ENCODE data around the gene SYNGR1.
"Not testable (repeated sequence)": the region's sequence is repeated elsewhere in the genome, so short reads cannot be mapped to it uniquely, and the experiment has no call there.

The SYNGR1 gene

DNA sequence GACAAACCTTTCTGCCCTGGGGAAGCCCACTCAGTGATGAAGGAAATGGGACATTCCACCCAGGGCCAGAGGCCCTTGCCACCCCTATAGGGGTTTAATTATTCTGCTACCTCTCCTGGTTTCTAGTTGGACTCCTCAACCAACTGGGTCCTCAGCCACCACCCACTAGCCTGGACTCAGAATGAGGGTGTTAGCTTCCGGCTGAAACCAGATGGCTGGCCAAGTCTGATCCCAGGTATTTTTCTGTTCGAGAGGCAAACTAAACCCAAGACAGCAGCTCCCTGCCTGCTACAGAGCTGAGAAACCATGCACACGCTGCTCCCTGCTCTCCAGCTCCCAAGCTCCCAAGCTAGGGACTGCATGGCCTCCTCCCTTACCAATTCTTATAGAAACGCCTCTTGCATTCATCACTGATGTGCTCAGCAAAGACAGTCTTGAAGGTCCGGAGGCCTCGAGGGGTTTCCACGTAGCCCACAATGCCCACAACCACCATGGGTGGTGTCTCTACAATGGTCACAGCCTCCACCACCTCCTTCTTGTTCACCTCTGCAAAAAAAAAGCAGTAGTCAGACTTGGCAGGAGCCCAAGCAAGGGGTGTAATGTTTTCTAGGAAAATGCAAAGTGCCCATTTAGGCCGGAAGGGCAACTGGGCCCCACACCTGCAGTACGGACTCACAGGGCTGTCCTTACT is 32.6 kb upstream of the SYNGR1 start:
- peak; percentile 18 for DNase-seq

DNA sequence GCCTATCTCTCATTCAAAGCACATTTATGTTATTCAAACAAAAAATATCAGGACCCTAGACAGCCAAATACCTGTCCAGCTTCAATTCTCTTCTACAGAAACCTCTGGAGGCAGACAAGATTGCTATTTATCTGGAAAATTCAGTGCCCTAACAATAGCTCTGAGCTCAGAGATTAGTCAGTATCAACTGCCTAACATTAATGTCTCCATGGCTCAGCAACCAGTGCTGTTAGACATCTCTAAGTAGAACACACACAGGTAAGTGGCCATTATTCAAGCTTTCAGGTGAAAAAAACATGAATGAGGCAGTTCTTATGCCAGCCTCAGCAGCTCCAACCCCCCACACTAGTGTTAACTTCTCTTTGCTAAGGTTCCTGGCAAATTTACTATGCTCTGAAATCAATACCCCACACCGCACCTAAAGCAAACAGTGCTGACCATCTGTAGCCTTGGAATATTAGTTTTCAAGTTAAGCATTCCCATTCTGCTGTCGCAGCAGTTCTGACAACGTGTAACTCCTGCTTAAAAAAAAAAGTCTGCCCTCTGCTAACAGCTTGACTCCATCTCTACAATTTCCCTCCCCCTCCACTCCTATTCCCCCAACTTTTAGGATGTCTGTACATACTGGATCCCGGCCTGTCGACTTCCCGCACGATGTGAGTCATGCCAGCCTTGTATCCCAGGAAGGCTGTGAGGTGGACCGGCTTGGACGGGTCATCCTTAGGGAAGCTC is 31.9 kb upstream of the SYNGR1 start:
- peak; percentile 67 for DNase-seq

DNA sequence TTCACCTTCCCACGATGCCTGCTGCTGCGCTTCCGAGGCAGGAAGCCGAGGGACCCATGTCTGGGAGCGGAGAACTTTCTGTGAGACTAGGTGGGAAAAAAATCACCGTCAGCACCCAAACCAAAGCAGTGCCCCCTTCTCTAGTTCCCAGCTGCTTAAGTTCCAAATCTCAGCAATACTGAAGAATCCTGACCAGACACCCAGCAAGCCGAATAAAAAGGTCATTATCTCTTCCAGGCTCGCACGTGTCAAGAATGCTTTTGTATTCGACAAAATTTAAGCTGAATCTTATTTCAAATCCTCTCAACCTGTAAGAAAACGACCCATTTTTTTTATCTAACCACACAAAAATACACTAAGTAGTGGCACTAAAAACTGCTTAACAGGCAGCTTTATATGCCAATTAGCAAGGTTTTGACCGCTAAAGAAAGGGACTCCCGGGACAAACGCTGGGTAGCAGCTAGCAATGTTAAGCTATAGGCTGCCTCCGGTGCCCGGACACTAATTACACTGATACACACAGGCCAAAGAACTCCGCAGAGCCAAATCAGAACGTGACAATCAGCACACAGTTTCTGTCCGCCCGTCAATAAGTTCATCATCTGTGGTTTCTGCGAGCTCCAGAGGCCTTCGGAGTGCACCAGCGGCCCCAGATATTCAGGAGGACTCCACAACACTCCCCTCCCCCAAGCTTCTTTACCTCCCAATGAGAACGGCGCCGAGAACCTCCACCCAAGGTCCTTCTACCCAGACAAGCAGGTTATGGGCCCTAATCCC is 31.1 kb upstream of the SYNGR1 start:
- peak; percentile 34 for DNase-seq

- DNase-seq: peak; percentile 99
These were observed 30.3 kb upstream of the SYNGR1 start, which contains the start of gene RPL3 for GRCh38 chr22:39319284-39320022. RPL3 (minus strand) TSS chr22:39319623; CDS start chr22:39319597, 26 bp downstream.

DNA sequence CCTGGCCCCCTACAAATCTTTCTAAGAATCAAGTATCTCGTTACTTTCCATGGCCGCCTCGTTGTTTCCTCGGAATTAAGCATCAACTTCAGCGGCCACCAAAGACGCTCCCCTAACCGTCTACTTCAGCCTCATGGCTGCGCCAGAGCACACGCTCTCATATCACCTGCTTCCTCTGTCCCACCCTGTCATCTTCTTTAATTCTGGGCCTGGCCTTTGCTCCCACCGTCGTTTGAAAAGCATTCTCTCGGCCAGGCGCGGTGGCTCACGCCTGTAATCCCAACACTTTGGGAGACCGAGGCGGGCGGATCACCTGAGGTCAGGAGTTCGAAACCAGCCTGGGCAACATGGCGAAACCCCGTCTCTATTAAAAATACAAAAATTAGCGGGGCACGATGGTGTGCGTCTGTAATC is 29.2 kb upstream of the SYNGR1 start:
- not testable (repeated sequence) for DNase-seq

GRCh38 chr22:39325392-39325932 is 24.3 kb upstream of the SYNGR1 start:
- DNase-seq: peak; percentile 44

DNA sequence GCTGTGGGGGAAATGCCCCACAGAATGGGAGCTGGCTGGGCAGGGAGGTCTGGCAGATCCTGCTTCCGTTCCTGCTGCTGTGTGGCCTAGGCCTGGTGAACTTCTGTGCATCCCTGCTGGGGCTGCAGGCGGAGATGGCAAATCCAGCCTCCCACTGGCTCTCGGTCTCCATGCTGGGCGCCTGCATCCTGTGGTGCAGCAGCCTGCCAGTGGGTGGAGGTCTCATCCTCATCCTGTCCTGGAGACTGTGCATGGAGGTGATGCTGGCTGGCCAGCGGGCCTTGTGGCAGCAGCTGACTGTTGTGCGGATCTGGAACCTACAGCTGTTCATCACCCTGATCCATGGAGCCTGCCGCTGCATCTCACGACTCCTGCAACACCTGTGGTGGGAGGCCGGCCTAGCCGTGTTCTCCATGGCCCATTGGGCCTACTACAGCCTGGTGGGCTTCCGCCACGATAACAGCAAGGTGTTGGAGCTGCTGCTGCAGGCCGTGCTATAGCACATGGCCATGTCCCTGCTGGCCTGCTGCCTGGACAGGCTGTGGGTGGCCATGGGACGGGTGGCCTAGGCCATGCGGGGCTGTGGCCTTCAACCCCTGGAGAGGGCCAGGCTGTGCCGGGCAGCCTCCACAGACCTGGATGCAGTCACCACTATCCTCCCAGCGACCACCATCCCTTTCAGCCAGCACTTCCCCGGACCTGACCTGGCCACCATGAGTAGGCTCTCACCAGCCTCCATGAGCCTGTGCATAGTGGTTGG is 21.6 kb upstream of the SYNGR1 start:
- no peak for DNase-seq

DNA sequence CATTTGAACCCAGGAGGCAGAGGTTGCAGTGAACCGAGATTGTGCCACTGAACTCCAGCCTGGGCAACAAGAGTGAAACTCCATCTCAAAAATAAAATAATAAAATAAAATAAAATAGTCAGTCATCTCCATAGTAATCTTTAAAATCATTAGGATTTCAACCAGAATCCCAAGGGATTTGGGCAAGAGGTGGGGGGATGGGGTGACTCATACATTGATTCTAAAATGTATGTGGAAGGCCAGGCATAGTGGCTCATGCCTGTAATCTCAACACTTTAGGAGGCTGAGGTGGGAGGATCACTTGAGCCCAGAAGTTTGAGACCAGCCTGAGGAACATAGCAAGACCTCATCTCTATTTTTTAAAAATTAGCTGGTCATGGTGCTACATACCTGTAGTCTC is 19.2 kb upstream of the SYNGR1 start:
- peak; percentile 49 for DNase-seq

DNA sequence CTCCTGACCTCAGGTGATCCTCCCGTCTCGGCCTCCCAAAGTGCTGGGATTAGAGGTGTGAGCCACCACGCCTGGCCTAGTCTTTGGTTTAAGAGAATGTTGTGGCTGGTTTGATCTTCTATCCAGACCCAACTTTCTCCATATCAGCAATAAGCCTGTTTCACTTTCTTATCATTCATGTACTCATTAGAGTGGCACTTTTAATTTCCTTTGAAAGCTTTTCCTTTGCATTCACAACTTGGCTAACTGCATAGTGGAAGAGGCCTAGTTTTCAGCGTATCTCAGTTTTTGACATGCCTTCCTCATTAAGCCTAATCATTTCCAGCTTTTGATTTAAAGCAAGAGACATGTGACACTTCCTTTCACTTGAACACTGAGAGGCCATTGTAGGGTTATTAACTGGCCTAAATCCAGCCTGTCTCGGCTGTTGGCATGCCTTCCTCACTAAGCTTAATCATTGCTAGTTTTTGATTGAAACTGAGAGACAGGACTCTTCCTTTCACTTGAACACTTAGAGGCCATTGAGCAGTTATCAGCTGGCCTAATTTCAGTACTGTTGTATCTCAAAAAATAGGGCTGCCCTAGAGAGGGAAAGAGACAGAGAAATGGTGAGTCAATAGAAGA is 17.2 kb upstream of the SYNGR1 start:
- peak; percentile 77 for DNase-seq

GRCh38 chr22:39336411-39336810 is 13.4 kb upstream of the SYNGR1 start:
- no peak for DNase-seq

DNA sequence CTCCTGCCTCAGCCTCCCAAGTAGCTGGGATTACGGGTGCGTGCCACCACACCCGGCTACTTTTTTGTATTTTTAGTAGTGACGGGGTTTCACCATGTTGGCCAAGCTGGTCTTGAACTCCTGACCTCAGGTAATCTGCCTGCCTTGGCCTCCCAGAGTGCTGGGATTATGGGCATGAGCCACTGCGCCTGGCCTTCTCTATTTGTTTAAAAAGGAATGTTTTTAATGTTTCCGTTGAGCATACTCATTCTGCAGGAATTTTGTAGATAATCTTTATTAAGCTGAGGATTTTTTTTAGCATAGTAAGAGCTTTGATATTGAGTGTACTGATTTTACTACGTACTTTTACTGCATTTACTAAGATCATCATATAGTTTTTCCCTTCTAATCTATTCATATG is 10.0 kb upstream of the SYNGR1 start:
- DNase-seq: peak; percentile 52

GRCh38 chr22:39341179-39341578 is 8.6 kb upstream of the SYNGR1 start:
- no peak for DNase-seq

GRCh38 chr22:39343259-39344045 is 6.3 kb upstream of the SYNGR1 start:
- DNase-seq: peak; percentile 51

GRCh38 chr22:39344046-39344390 is 5.8 kb upstream of the SYNGR1 start:
- no peak for DNase-seq

- DNase-seq: no peak
These were observed 4.6 kb upstream of the SYNGR1 start for GRCh38 chr22:39345231-39345630.

DNA sequence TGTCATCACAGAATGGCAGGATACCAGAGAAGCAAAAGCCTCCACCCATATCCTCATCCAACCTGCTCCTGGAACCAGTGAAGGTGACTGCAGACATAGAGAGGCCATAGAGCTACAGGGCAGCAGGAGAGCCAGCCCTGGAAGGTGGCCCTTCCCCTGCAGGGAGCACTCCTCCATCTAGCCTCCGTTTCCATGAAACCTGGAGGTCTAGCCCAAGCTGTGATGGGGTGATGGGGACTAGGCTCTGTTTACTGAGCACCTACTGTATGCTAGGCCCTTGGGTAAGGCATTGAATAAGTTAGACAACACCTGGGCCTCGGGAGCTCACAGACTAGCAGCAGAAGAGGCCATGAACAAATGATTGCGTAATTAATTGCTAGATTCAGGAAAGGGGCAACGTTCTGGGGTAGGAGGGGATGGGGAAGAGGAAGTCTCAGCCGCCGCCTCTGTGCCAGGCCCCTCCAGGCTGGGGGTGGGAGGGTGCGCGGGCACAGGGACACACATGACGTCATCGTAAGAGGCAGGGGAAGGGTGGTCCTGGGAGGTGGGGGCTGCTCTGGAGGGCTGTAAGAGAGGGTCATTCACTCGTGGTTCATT is 784 bp upstream of the SYNGR1 start:
- no peak for DNase-seq

DNA sequence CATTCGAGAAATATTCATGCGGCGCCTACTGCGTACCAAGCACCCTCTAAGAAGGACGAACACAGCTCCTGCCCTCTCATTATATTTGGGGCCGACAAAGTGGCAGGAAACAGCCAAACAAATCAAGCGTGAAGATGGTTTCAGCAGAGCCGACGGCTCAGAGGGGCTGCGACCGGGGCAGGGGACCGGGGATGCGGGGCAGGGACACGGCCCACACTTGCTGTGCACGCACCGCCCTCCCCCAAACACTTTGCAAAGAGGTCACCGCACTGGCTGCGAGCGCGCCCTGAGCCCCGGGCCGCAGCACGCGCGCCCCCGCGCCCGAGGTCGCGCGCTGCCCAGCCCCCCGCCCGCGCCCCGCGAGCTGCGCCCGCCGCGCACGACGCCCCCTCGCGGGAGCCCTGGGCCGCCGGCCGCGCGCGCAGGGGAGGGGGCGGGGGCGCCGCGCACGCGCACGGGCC is 255 bp upstream of the SYNGR1 start:
- no peak for DNase-seq

DNA sequence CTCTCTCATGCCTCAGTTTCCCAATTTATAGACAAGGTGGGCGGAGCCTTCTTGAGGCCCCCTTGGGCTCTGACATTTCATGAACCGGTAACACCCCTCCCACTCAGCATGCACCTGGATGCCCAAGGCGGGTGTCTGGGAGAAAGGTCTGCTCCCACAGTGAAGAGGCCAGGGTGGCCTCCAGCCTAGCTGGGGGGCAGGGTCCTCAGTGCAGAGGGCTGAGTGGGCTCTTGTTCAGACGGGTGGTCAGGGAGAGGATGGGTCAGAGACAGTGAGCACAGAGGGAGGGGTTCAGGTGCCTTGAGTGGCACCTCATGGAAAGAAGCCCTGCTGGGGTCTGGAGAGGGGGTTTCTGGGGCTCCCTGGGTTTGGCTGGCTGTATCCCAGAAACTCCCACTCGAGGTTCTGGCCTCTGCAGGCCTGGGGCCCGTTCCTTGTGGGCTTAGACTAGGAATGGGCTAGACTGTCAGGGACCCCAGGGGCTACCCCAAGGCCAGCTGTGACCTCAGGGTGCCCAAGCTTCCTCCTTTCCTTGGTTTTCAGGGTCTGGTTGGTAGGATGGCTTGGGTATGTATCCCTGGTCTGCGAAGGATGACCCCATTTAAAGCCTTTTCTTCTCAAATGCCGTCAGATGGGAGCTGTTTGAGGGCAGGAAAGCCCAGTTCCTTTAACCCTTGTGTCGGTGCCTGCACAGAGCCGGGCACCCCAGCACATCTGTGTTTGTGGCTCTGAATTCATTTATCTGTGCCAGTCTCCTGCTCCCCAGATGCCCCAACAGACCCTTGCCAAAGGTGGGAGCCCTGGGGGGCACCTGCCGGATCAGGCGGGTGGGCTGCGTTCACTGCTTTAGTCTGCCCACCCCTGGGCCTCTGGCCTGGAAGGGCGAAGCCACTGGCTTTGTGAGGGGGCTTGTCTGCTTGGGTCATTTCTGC is 1.2 kb downstream of the SYNGR1 start:
- no peak for DNase-seq

DNA sequence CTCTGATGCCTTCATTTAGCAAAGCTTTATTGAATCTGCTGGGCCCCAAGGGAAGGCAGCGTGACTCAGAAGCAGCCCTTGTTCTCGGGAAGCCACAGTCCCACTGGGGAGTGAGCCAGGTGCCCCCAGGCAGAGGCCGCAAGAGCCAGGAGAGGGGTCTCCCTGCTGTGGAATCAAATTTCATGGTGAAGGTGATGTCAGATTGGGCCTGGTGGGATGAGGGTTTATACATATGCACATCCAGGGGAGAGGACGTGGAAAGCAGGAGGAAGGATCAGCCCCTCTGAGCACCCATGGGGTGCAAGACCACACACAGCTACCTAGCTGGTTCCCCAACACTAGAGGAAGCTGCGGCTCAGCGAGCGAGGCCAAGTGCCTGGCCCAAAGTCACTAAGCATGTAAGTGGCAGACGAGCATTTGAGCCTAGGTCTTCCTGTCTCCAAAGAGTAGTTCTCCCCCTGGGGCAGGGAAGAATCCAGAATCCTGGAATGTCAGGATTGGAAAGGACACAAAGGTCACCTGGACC is 2.0 kb downstream of the SYNGR1 start:
- DNase-seq: peak; percentile 42
